ENCODE results near the gene TWF1. TPM values are rescaled to one million over a fixed set of nuclear protein-coding genes. Genes with fewer than 3 reads are reported as not detected.

Gene TWF1
- total and polyA plus RNA-seq, 2 of the 8 experiments (the other 6 are each of a cell fraction or from before 2014, with no cell fraction given) = 7.6 to 27.9 TPM

- no peak for TF ChIP-seq BCL11A (IDR thresholded peaks at IDR 0.05; ENCODE audit: low read depth in 2 of 2, low read length in 2 of 2)
- TF ChIP-seq TBP (IDR thresholded peaks at IDR 0.05; ENCODE audit: low read depth, low read length) = peak; percentile 44
- TF ChIP-seq SIX5 (IDR thresholded peaks at IDR 0.05; ENCODE audit: low read depth, low read length) = no peak
Observed at GRCh38 chr12:43758728-43759563, 47.2 kb downstream of the TWF1 start, which contains the start of the genes IRAK4 and PUS7L (continued).

Data from H1 (cell line).